GM12878 (cell line): ENCODE measurements around the gene TAS2R5. TPM values are rescaled to one million over a fixed set of nuclear protein-coding genes. Genes with fewer than 3 reads are reported as not detected.
"Not testable (repeated sequence)": the region's sequence is repeated elsewhere in the genome, so short reads cannot be mapped to it uniquely, and the experiment has no call there.

Experiments used
- ATAC-seq: fragments of 200-7000 bp; cut with Tn5 transposase; 3 replicates; pipeline ENCODE4 v1.9.1; 2020; ENCODE audit warnings: mild to moderate bottlenecking, moderate library complexity
- BruUV-seq: library from RNA; stranded (reverse); fragments of 400-500 nt; replicated peaks from 2 replicates; lab custom pipeline; 2021; lab: Mats Ljungman, UMichigan
- CTCF ChIA-PET: fragments of 300-600 bp; sonication (Branson Sonifier 250); formaldehyde crosslinking; extraction: SDS; loops from one replicate; lab custom pipeline; 2021; ENCODE audit warnings: inconsistent platforms; lab: Yijun Ruan, JAX
- POLR2A ChIA-PET: fragments of 350-600 bp; formaldehyde crosslinking; extraction: SDS; loops from one replicate; lab custom pipeline; 2021; ENCODE audit warnings: inconsistent platforms; lab: Charles Lee
- RAD21 ChIA-PET: fragments of 300-600 bp; sonication (Branson Sonifier 250); formaldehyde crosslinking; loops from one replicate; lab custom pipeline; 2023; ENCODE audit warnings: antibody characterized with exemption; ENCODE audit not compliant: unreplicated experiment; lab: Charles Lee
- SMC1A ChIA-PET: fragments of 300-600 bp; sonication (Branson Sonifier 250); formaldehyde crosslinking; loops from one replicate; lab custom pipeline; 2023; ENCODE audit not compliant: unreplicated experiment, uncharacterized antibody; lab: Charles Lee
- DNase-seq: peaks from one replicate; pipeline ENCODE4 v3.0.0-alpha.2; 2011; ENCODE audit warnings: low read depth, low spot score
- FAIRE-seq: peaks from 3 replicates; lab custom pipeline; 2011; peaks lifted over from hg19 to GRCh38; lab: Jason Lieb, UNC
- H2AFZ ChIP-seq: 2 replicates; pipeline ENCODE4 v1.6.0; 2011; ENCODE audit warnings: low read depth, low read length, control low read depth; ENCODE audit not compliant: control insufficient read depth
- H3K27ac ChIP-seq: 2 replicates; pipeline ENCODE4 v1.5.1; 2011; ENCODE audit warnings: control low read depth; ENCODE audit not compliant: control insufficient read depth, insufficient read depth
- H3K27me3 ChIP-seq, 2 experiments: replicated peaks in 1 of 2; 2 replicates each; pipeline versions ENCODE4 v1.6.0 to v1.6.1; 2011; ENCODE audit warnings: low read length in 1 of 2; ENCODE audit not compliant: control insufficient read depth in 2 of 2, insufficient read depth in 2 of 2
- H3K36me3 ChIP-seq, 2 experiments: 2 replicates each; pipeline ENCODE4 v1.5.1; 2011; ENCODE audit warnings: low read length in 1 of 2; ENCODE audit not compliant: control insufficient read depth in 2 of 2, insufficient read depth in 2 of 2
- H3K4me1 ChIP-seq: 2 replicates; pipeline ENCODE4 v1.6.1; 2011; ENCODE audit warnings: mild to moderate bottlenecking, low read length, moderate library complexity, mixed read lengths; ENCODE audit not compliant: control insufficient read depth, insufficient read depth
- H3K4me2 ChIP-seq: 2 replicates; pipeline ENCODE4 v1.6.0; 2011; ENCODE audit warnings: control low read depth; ENCODE audit not compliant: control insufficient read depth, insufficient read depth
- H3K4me3 ChIP-seq: fragments of 200-600 bp; sonication (generic); 2 replicates; pipeline ENCODE4 v1.5.1; 2016
- H3K79me2 ChIP-seq: 2 replicates; pipeline ENCODE4 v1.6.0; 2011; ENCODE audit warnings: low read length; ENCODE audit not compliant: control insufficient read depth, insufficient read depth
- H3K9ac ChIP-seq: 2 replicates; pipeline ENCODE4 v1.8.0; 2011; ENCODE audit warnings: low read length, control low read depth, mixed read lengths; ENCODE audit not compliant: control insufficient read depth, insufficient read depth
- H3K9me3 ChIP-seq: replicated peaks from 3 replicates; pipeline ENCODE4 v1.5.1; 2011; ENCODE audit warnings: mild to moderate bottlenecking, low read length; ENCODE audit not compliant: control insufficient read depth, insufficient read depth
- H4K20me1 ChIP-seq: 2 replicates; pipeline ENCODE4 v1.6.0; 2011; ENCODE audit not compliant: control insufficient read depth, insufficient read depth
- SMAD5 ChIP-seq: IDR thresholded peaks from 2 replicates; pipeline ENCODE4 v1.6.1; 2016; ENCODE audit warnings: antibody characterized with exemption, low read depth
- WGBS: methylation state at CpG from one replicate; pipeline ENCODE4 v1.1.6; 2016; ENCODE audit warnings: low lambda C conversion rate; ENCODE audit not compliant: insufficient replicate concordance, insufficient coverage; ENCODE audit errors: missing lambda C conversion rate; 5-methylcytosine and 5-hydroxymethylcytosine counted together
- in situ Hi-C: fragments of 300-500 bp; cut with MboI; formaldehyde crosslinking; loops from 9 replicates; pipeline ENCODE4 v1.14.3; 2018; ENCODE audit warnings: mixed read lengths
- intact Hi-C: fragments of 100-400 bp; cut with micrococcal nuclease; formaldehyde crosslinking; loops from one replicate; pipeline ENCODE4 v1.14.2; 2022; ENCODE audit not compliant: unreplicated experiment
- polyA plus RNA-seq, 11 experiments: library from polyadenylated mRNA; depleted of rRNA in 4 of 11; unstranded in 6 of 11; stranded (reverse) in 5 of 11; fragments of >200 nt; fragmentation: Nextera tagmentation in 4 of 11; fragmentation: Illumina TruSeq in 1 of 11; extraction: Ambion mirVana in 4 of 11; extraction: Trizol in 1 of 11; gene quantifications; 1 replicate in 1 of 11; 2 replicates in 10 of 11; pipeline versions ENCODE4 v1.2.1 to v1.2.3, GENCODE V29; 2011 to 2016; ENCODE audit warnings: inconsistent platforms in 2 of 11, missing spikeins in 2 of 11, low read depth in 1 of 11
- total RNA-seq, 4 experiments: library from RNA; depleted of rRNA in 3 of 4; stranded (reverse); fragments of >200 nt in 3 of 4; fragmentation: Illumina TruSeq in 1 of 4; extraction: Trizol in 1 of 4; gene quantifications; 2 replicates each; pipeline versions ENCODE4 v1.2.1 to v1.2.3, GENCODE V29; 2013 to 2021
- TF ChIP-seq, protein P1 (sequence below): fragments of 450-650 bp; IDR thresholded peaks from 2 replicates; pipeline ENCODE4 v1.6.1; 2017; ENCODE audit warnings: mild to moderate bottlenecking
- TF ChIP-seq, protein P2 (sequence below), 3 experiments: IDR thresholded peaks in 2 of 3; conservative IDR thresholded peaks in 1 of 3; 2 replicates each; pipeline ENCODE4 v1.5.1; 2011; ENCODE audit warnings: low read depth in 3 of 3, low read length in 3 of 3, mild to moderate bottlenecking in 3 of 3, control low read depth in 2 of 3, moderate library complexity in 2 of 3, inconsistent platforms in 1 of 3, mixed read lengths in 1 of 3; ENCODE audit not compliant: control insufficient read depth in 2 of 3, insufficient read depth in 1 of 3; ENCODE audit errors: extremely low read depth in 1 of 3

TAS2R5 gene
- total and polyA plus RNA-seq, 10 of the 15 experiments (the other 5 are each of a cell fraction or from before 2014, with no cell fraction given) = 0.07 to 2.1 (median 0.44) TPM; not detected in 3

DNA sequence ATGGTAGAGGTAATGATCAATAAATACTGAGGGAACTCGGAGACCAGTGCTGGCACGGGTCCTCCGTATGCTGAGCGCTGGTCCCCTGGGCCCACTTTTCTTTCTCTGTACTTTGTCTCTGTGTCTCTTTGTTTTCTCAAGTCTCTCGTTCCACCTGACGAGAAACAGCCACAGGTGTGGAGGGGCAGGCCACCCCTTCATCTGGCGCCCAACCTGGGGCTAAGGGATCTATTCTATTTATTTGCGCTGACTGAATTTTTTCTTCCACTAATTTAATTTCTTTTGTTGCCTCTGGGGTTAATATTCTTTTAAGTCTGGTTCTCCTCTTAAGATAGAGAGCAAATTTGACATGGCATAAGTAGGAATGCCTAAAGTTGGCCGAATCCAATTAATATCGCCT is 38.1 kb upstream of the TAS2R5 start:
- intact Hi-C loops, H3K27ac ChIP-seq: not testable (repeated sequence)
- TF ChIP-seq, protein P1, sequence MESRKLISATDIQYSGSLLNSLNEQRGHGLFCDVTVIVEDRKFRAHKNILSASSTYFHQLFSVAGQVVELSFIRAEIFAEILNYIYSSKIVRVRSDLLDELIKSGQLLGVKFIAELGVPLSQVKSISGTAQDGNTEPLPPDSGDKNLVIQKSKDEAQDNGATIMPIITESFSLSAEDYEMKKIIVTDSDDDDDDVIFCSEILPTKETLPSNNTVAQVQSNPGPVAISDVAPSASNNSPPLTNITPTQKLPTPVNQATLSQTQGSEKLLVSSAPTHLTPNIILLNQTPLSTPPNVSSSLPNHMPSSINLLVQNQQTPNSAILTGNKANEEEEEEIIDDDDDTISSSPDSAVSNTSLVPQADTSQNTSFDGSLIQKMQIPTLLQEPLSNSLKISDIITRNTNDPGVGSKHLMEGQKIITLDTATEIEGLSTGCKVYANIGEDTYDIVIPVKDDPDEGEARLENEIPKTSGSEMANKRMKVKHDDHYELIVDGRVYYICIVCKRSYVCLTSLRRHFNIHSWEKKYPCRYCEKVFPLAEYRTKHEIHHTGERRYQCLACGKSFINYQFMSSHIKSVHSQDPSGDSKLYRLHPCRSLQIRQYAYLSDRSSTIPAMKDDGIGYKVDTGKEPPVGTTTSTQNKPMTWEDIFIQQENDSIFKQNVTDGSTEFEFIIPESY = peak; percentile 58; the same call in 1 of the 2 replicates
- TF ChIP-seq, all 136 proteins: peak for 1; not testable (repeated sequence) for 135
- RAD21 ChIA-PET, H3K4me1 ChIP-seq, ATAC-seq, H2AFZ ChIP-seq, POLR2A ChIA-PET, FAIRE-seq, H3K27me3 ChIP-seq, SMC1A ChIA-PET, H3K79me2 ChIP-seq, BruUV-seq, in situ Hi-C loops, H4K20me1 ChIP-seq, H3K4me2 ChIP-seq, H3K9ac ChIP-seq, DNase-seq, CTCF ChIA-PET, H3K4me3 ChIP-seq: not testable (repeated sequence)
- Histone ChIP-seq H3K9me3 (peaks cover 30% of the 10 kb centered on the region), H3K36me3 (peaks cover 3 to 20% of the 10 kb centered on the region in 2 experiments)
- WGBS = 95% methylated on average over 10 of the region's 10 CpGs

DNA sequence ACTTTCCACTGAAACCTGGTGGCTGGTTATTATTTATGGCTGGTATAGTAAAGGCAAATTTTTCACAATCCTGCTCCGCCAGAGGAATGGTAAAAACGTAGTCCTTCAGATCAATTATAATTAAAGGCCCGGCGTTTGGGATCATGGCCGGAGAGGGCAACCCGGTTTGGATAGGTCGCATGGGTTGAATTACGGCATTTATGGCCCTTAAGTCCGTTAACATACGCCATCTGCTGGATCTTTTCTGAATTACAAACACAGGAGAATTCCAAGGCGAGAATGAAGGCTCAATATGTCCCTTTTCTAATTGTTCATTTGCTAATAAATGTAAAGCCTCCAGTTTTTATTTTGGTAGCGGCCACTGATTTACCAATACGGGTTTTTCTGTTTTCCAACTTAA is 37.4 kb upstream of the TAS2R5 start:
- Histone ChIP-seq H4K20me1 (no peaks in the 10 kb centered on the region), H3K79me2 (no peaks in the 10 kb centered on the region), H3K4me1 (no peaks in the 10 kb centered on the region), H3K27me3 (no peaks in the 10 kb centered on the region), H2AFZ (no peak overlapping the region), H3K27ac (no peak overlapping the region), H3K9me3 (peaks cover 30% of the 10 kb centered on the region), H3K9ac (no peak overlapping the region), H3K4me2 (no peak overlapping the region), H3K4me3 (no peak overlapping the region), H3K36me3 (peaks cover 3 to 20% of the 10 kb centered on the region in 2 experiments)
- no peak for DNase-seq
- no TSS peak for BruUV-seq
- SMC1A ChIA-PET = no interaction called here
- CTCF ChIA-PET = no interaction called here
- intact Hi-C loops = no loop called here
- TF ChIP-seq, protein P1 = peak; percentile 85; the same call in 1 of the 2 replicates
- TF ChIP-seq, protein P2, sequence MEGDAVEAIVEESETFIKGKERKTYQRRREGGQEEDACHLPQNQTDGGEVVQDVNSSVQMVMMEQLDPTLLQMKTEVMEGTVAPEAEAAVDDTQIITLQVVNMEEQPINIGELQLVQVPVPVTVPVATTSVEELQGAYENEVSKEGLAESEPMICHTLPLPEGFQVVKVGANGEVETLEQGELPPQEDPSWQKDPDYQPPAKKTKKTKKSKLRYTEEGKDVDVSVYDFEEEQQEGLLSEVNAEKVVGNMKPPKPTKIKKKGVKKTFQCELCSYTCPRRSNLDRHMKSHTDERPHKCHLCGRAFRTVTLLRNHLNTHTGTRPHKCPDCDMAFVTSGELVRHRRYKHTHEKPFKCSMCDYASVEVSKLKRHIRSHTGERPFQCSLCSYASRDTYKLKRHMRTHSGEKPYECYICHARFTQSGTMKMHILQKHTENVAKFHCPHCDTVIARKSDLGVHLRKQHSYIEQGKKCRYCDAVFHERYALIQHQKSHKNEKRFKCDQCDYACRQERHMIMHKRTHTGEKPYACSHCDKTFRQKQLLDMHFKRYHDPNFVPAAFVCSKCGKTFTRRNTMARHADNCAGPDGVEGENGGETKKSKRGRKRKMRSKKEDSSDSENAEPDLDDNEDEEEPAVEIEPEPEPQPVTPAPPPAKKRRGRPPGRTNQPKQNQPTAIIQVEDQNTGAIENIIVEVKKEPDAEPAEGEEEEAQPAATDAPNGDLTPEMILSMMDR (IDR thresholded peaks at IDR 0.05 in 2 of 3, conservative IDR thresholded peaks at IDR 0.05 in 1 of 3; ENCODE audit: control insufficient read depth in 2 of 3, extremely low read depth in 1 of 3, insufficient read depth in 1 of 3, low read depth in 3 of 3, low read length in 3 of 3) = peak in 1 of 3 experiments; percentile 16; a peak in 1 of 6 replicates
- TF ChIP-seq SMAD5 = no peak
- RAD21 ChIA-PET = no interaction called here
- no peak for ATAC-seq
- in situ Hi-C loops = no loop called here
- FAIRE-seq = no peak
- POLR2A ChIA-PET = no interaction called here
- 97% methylated on average over 13 of the region's 13 CpGs for WGBS
